Pulmonary artery endothelial cell (primary cell): ENCODE results near the gene DOCK2. TPM values are rescaled to one million over a fixed set of nuclear protein-coding genes. Genes with fewer than 3 reads are reported as not detected.
"Not testable (repeated sequence)": the region's sequence is repeated elsewhere in the genome, so short reads cannot be mapped to it uniquely, and the experiment has no call there.

ENCODE experiments used
- DNase-seq: peaks from one replicate; pipeline ENCODE4 v3.0.0-alpha.2; 2011; ENCODE audit warnings: low read depth, low spot score
- total RNA-seq: library from RNA; depleted of rRNA; stranded (reverse); fragments of >200 nt; gene quantifications from 2 replicates; pipeline ENCODE4 v1.2.3, GENCODE V29; 2014

DOCK2 gene
- 0.20 and 0.46 TPM in 2 replicates for total RNA-seq

GRCh38 chr5:169637085-169637548, at the start of gene DOCK2:
DOCK2 (plus strand) TSS chr5:169637275; CDS start chr5:169637327, 52 bp downstream.
- no peak for DNase-seq

- DNase-seq = no peak
These were observed 46.5 kb upstream of the DOCK2 start for GRCh38 chr5:169590602-169591001.

GRCh38 chr5:169591636-169592035, 45.4 kb upstream of the DOCK2 start:
- DNase-seq = no peak

GRCh38 chr5:169592937-169593650, 44.0 kb upstream of the DOCK2 start:
- no peak for DNase-seq

- no peak for DNase-seq
These were observed 41.8 kb upstream of the DOCK2 start for GRCh38 chr5:169595172-169595820.

GRCh38 chr5:169599451-169599850, 37.6 kb upstream of the DOCK2 start:
- no peak for DNase-seq

GRCh38 chr5:169602535-169602934, 34.5 kb upstream of the DOCK2 start:
- no peak for DNase-seq

GRCh38 chr5:169606279-169606678, 30.8 kb upstream of the DOCK2 start:
- DNase-seq = no peak

- no peak for DNase-seq
These were observed 29.2 kb upstream of the DOCK2 start for GRCh38 chr5:169607882-169608281.

GRCh38 chr5:169609716-169610115, 27.4 kb upstream of the DOCK2 start:
- no peak for DNase-seq

GRCh38 chr5:169610606-169611005, 26.5 kb upstream of the DOCK2 start:
- no peak for DNase-seq

GRCh38 chr5:169615561-169615960, 21.5 kb upstream of the DOCK2 start:
- DNase-seq = no peak

- DNase-seq = not testable (repeated sequence)
These were observed 12.8 kb upstream of the DOCK2 start for GRCh38 chr5:169624307-169624706.

- DNase-seq = peak; percentile 36
These were observed 10.3 kb upstream of the DOCK2 start for GRCh38 chr5:169626779-169627178.

GRCh38 chr5:169627551-169627950, 9.5 kb upstream of the DOCK2 start:
- no peak for DNase-seq

GRCh38 chr5:169628892-169629291, 8.2 kb upstream of the DOCK2 start:
- no peak for DNase-seq

- DNase-seq = no peak
These were observed 7.1 kb upstream of the DOCK2 start for GRCh38 chr5:169629847-169630548.

- no peak for DNase-seq
These were observed 5.7 kb upstream of the DOCK2 start for GRCh38 chr5:169631360-169631759.

- no peak for DNase-seq
These were observed 4.1 kb upstream of the DOCK2 start for GRCh38 chr5:169632946-169633345.

- DNase-seq = no peak
These were observed 2.5 kb upstream of the DOCK2 start for GRCh38 chr5:169634606-169635005.

- DNase-seq = no peak
These were observed 1.1 kb upstream of the DOCK2 start for GRCh38 chr5:169635936-169636335.

- DNase-seq = no peak
These were observed 494 bp upstream of the DOCK2 start for GRCh38 chr5:169636477-169637084.
